NT2/D1 (cell line): ENCODE results near the gene TRMT44.

ENCODE experiments used
- SUZ12 ChIP-seq: IDR thresholded peaks from 2 replicates; pipeline ENCODE4 v1.6.1; 2011; ENCODE audit not compliant: insufficient read length, insufficient read depth; ENCODE audit errors: extremely low read depth
- ZNF274 ChIP-seq: IDR thresholded peaks from 2 replicates; pipeline ENCODE4 v1.6.1; 2011; ENCODE audit warnings: mild to moderate bottlenecking, low read depth, low read length

- TF ChIP-seq ZNF274: no peak
- no peak for TF ChIP-seq SUZ12
Measured at GRCh38 chr4:8478801-8479744, 38.5 kb downstream of the TRMT44 start.
